NCI-H128 (cell line): ENCODE data around the gene CHFR.
"Not testable (repeated sequence)": the region's sequence is repeated elsewhere in the genome, so short reads cannot be mapped to it uniquely, and the experiment has no call there.

Experiments
- DNase-seq: peaks from one replicate; lab custom pipeline; 2025; ENCODE audit not compliant: unreplicated experiment; lab: John Stamatoyannopoulos, UW

The CHFR gene

GRCh38 chr12:132874620-132875019 is 12.8 kb downstream of the CHFR start:
- DNase-seq, result not testable (repeated sequence)

GRCh38 chr12:132874175-132874574 is 13.2 kb downstream of the CHFR start:
- DNase-seq, result no peak

- no peak for DNase-seq
Measured at GRCh38 chr12:132873724-132874123, 13.7 kb downstream of the CHFR start.

GRCh38 chr12:132872975-132873421 is 14.4 kb downstream of the CHFR start:
- no peak for DNase-seq

GRCh38 chr12:132872073-132872855 is 15.1 kb downstream of the CHFR start:
- no peak for DNase-seq

- no peak for DNase-seq
Measured at GRCh38 chr12:132869551-132869950, 17.9 kb downstream of the CHFR start.

- DNase-seq, result no peak
Measured at GRCh38 chr12:132866251-132866828, 21.1 kb downstream of the CHFR start.

GRCh38 chr12:132861558-132861957 is 25.8 kb downstream of the CHFR start:
- DNase-seq, result no peak

- no peak for DNase-seq
Measured at GRCh38 chr12:132858718-132859266, 28.6 kb downstream of the CHFR start.

GRCh38 chr12:132857019-132857418 is 30.4 kb downstream of the CHFR start:
- not testable (repeated sequence) for DNase-seq

GRCh38 chr12:132856581-132856980 is 30.8 kb downstream of the CHFR start:
- DNase-seq, result no peak

GRCh38 chr12:132855211-132855610 is 32.2 kb downstream of the CHFR start:
- not testable (repeated sequence) for DNase-seq

- no peak for DNase-seq
Measured at GRCh38 chr12:132853285-132854092, 33.9 kb downstream of the CHFR start.

- no peak for DNase-seq
Measured at GRCh38 chr12:132852496-132852895, 34.9 kb downstream of the CHFR start.

GRCh38 chr12:132851465-132851864 is 35.9 kb downstream of the CHFR start:
- no peak for DNase-seq

GRCh38 chr12:132850291-132850690 is 37.1 kb downstream of the CHFR start:
- DNase-seq, result no peak

- DNase-seq, result no peak
Measured at GRCh38 chr12:132848521-132848920, 38.9 kb downstream of the CHFR start.

GRCh38 chr12:132847363-132848356 is 39.7 kb downstream of the CHFR start:
- no peak for DNase-seq

- DNase-seq, result not testable (repeated sequence)
Measured at GRCh38 chr12:132844681-132845080, 42.7 kb downstream of the CHFR start.

- no peak for DNase-seq
Measured at GRCh38 chr12:132842449-132843045, 44.9 kb downstream of the CHFR start.
